ENCODE data around the gene SPCS2. TPM values are rescaled to one million over a fixed set of nuclear protein-coding genes. Genes with fewer than 3 reads are reported as not detected.

SPCS2 gene
- total and polyA plus RNA-seq, 2 of the 8 experiments (the other 6 are each of a cell fraction or from before 2014, with no cell fraction given): 92.7 to 161 TPM

DNA sequence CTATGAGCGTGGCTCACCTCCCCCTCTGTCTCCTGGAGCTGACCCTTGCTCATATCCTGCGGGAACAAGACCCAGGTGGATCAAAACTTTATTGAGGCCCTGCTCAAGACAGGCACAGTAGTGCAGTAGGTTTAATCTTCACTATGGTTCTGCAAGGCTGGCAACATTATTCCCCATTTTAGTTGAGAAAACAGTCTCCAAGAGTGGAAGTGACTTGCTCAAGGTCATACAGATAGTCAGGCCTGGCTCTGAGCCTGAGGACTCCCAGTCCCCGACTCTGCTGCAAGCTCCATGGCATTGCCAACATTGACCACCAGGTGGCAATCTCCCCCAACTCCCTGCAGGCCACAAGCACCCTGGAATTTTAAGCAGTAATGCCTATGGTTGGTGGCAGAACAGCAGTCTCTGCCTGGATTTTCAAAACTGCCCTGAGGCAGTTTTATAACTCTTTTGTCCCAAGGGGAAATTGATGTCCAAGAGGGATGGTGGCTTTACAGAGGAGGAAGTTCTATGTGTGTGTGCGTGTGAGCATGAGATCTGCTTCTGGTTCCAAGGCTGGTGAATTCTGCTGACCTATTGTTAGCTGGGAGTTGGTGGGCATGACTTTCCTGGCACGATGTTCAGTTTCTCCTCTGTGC lies 73.8 kb downstream of the SPCS2 start (continued):
- TF ChIP-seq SP4 (IDR thresholded peaks at IDR 0.05; ENCODE audit: low read length): 0 out of 2 replicates have a peak, but pooled peaks have one; percentile 28
- no peak for TF ChIP-seq NANOG (IDR thresholded peaks at IDR 0.05; ENCODE audit: insufficient read depth, low read depth, low read length, poor library complexity, severe bottlenecking)
- peak; percentile 93 to 97 for TF ChIP-seq RAD21 (IDR thresholded peaks at IDR 0.05 in 1 of 2, conservative IDR thresholded peaks at IDR 0.05 in 1 of 2; ENCODE audit: low read depth in 2 of 2, low read length in 2 of 2)
- no peak for TF ChIP-seq BACH1 (IDR thresholded peaks at IDR 0.05; ENCODE audit: low read length)
- TF ChIP-seq TAF7 (optimal IDR thresholded peaks at IDR 0.05; ENCODE audit: borderline replicate concordance, low read depth, low read length): no peak
- no peak for TF ChIP-seq MAFK (IDR thresholded peaks at IDR 0.05; ENCODE audit: low read depth, low read length)
- TF ChIP-seq KDM4A (IDR thresholded peaks at IDR 0.05; ENCODE audit: low read depth, low read length, severe bottlenecking): no peak
- TF ChIP-seq, protein P1, sequence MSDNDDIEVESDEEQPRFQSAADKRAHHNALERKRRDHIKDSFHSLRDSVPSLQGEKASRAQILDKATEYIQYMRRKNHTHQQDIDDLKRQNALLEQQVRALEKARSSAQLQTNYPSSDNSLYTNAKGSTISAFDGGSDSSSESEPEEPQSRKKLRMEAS (IDR thresholded peaks at IDR 0.05): 0 out of 2 replicates have a peak, but pooled peaks have one; percentile 8
- no peak for TF ChIP-seq CBX8 (IDR thresholded peaks at IDR 0.05; ENCODE audit: borderline replicate concordance, low read depth, low read length)
- TF ChIP-seq EZH2 (IDR thresholded peaks at IDR 0.05; ENCODE audit: low read depth, low read length, severe bottlenecking): no peak
- TF ChIP-seq JUN (IDR thresholded peaks at IDR 0.05; ENCODE audit: low read depth, low read length): no peak
- no peak for TF ChIP-seq SRF (IDR thresholded peaks at IDR 0.05; ENCODE audit: low read depth, low read length)
- TF ChIP-seq RXRA (IDR thresholded peaks at IDR 0.05; ENCODE audit: insufficient read depth, low read depth, low read length): no peak
- TF ChIP-seq GABPA (IDR thresholded peaks at IDR 0.05; ENCODE audit: borderline replicate concordance, insufficient read depth, low read length): no peak
- TF ChIP-seq HDAC2 (IDR thresholded peaks at IDR 0.05; ENCODE audit: borderline replicate concordance in 1 of 2, low read depth in 2 of 2, low read length in 2 of 2): no peak

Measured in H1 (cell line).